SHP77 treated with DMSO at 0.1 percent for 48 hours (cell line): ENCODE results near the gene HES5.
"Not testable (repeated sequence)": the region's sequence is repeated elsewhere in the genome, so short reads cannot be mapped to it uniquely, and the experiment has no call there.

Experiments
- DNase-seq: peaks from one replicate; lab custom pipeline; 2025; lab: John Stamatoyannopoulos, UW

HES5 gene

GRCh38 chr1:2529784-2530512 is at the start of gene HES5:
TSS of gene HES5 (minus strand) at chr1:2530263. CDS start at chr1:2530164, 99 bp downstream.
- DNase-seq, result no peak

GRCh38 chr1:2578758-2579118 is 48.7 kb upstream of the HES5 start:
- DNase-seq, result no peak

GRCh38 chr1:2577565-2578075 is 47.6 kb upstream of the HES5 start:
- DNase-seq, result not testable (repeated sequence)

GRCh38 chr1:2575801-2576663 is 46.0 kb upstream of the HES5 start:
- no peak for DNase-seq

- no peak for DNase-seq
Measured at GRCh38 chr1:2574350-2574749, 44.3 kb upstream of the HES5 start.

GRCh38 chr1:2573250-2573920 is 43.3 kb upstream of the HES5 start:
- DNase-seq, result no peak

GRCh38 chr1:2571348-2571747 is 41.3 kb upstream of the HES5 start:
- no peak for DNase-seq

- no peak for DNase-seq
Measured at GRCh38 chr1:2570332-2570731, 40.3 kb upstream of the HES5 start.

- DNase-seq, result not testable (repeated sequence)
Measured at GRCh38 chr1:2569703-2570102, 39.6 kb upstream of the HES5 start.

GRCh38 chr1:2569060-2569459 is 39.0 kb upstream of the HES5 start:
- DNase-seq, result no peak

GRCh38 chr1:2568187-2568816 is 38.2 kb upstream of the HES5 start:
- DNase-seq, result not testable (repeated sequence)

- DNase-seq, result no peak
Measured at GRCh38 chr1:2567083-2567679, 37.1 kb upstream of the HES5 start.

GRCh38 chr1:2566101-2567045 is 36.3 kb upstream of the HES5 start:
- DNase-seq, result no peak

GRCh38 chr1:2564815-2565374 is 34.8 kb upstream of the HES5 start:
- DNase-seq, result no peak

GRCh38 chr1:2564006-2564814 is 34.1 kb upstream of the HES5 start:
- no peak for DNase-seq

- no peak for DNase-seq
Measured at GRCh38 chr1:2563205-2563604, 33.1 kb upstream of the HES5 start.

- DNase-seq, result no peak
Measured at GRCh38 chr1:2561898-2562895, 32.1 kb upstream of the HES5 start.

GRCh38 chr1:2561446-2561845 is 31.4 kb upstream of the HES5 start:
- DNase-seq, result no peak
